ENCODE data around the gene LATS2. TPM values are rescaled to one million over a fixed set of nuclear protein-coding genes. Genes with fewer than 3 reads are reported as not detected.
A peak's percentile ranks its signal among the peaks of the same experiment; 100 is the strongest.

Gene LATS2
- total and polyA plus RNA-seq, 9 donors: 12.5 to 41.9 (median 22.8) TPM

GRCh38 chr13:20924758-20925394, 136.5 kb downstream of the LATS2 start:
- TF ChIP-seq POLR2A (IDR thresholded peaks at IDR 0.05) (no peak), CTCF (IDR thresholded peaks at IDR 0.05) (peak in 2 of 3 donors; percentile 42 to 51)
- intact Hi-C loops (cut with DNase I): loop anchor here (5.0 to 10.0 kb wide), 6 partner anchors 210 to 740 kb away; no protein-coding TSS in a partner anchor
- H3K4me1 ChIP-seq (ENCODE audit: insufficient read depth): no peaks in the 10 kb centered on the region
- no peaks in the 10 kb centered on the region for H3K9me3 ChIP-seq
- peak; percentile 73 to 85 (median 77) for DNase-seq
- no peaks in the 10 kb centered on the region for H3K27me3 ChIP-seq
- no peak overlapping the region for H3K4me3 ChIP-seq
- no peaks in the 10 kb centered on the region for H3K36me3 ChIP-seq
- no peak overlapping the region for H3K27ac ChIP-seq
- WGBS, 3 donors: 8 to 18% (median 17%) methylated on average over 3 of the region's 3 CpGs

GRCh38 chr13:20923272-20923671, 138.1 kb downstream of the LATS2 start:
- H3K4me1 ChIP-seq (ENCODE audit: insufficient read depth): no peaks in the 10 kb centered on the region
- TF ChIP-seq CTCF (IDR thresholded peaks at IDR 0.05) (no peak), POLR2A (IDR thresholded peaks at IDR 0.05) (no peak), EP300 (IDR thresholded peaks at IDR 0.05) (no peak)
- no peaks in the 10 kb centered on the region for H3K27me3 ChIP-seq
- no peak for DNase-seq
- no peaks in the 10 kb centered on the region for H3K36me3 ChIP-seq
- intact Hi-C loops (cut with DNase I): loop anchor here in 3 of 4 donors (5.0 to 10.0 kb wide), 5 partner anchors 208 to 738 kb away; no protein-coding TSS in a partner anchor
- WGBS, 3 donors: 57 to 77% (median 75%) methylated on average over 4 of the region's 4 CpGs
- no peaks in the 10 kb centered on the region for H3K9me3 ChIP-seq
- H3K4me3 ChIP-seq: no peak overlapping the region
- H3K27ac ChIP-seq: no peak overlapping the region

Small RNA genes lying within 50 kb of the gene (small RNA-seq; reads per million reads assigned to genes)
- gene PPIAP27 (not detected), gene RNU4-9P (not detected)

Other genes starting within 250 kb of the LATS2 start
- 10 to 100 TPM in 6 of 7 donors, 1 to 10 TPM in 1; 9.8 to 20.6 (median 14.9) TPM for gene XPO4, start 158.8 kb downstream of the LATS2 start, total RNA-seq
- 1 to 10 TPM; 4.3 to 7.0 TPM for gene XPO4, start 158.8 kb downstream of the LATS2 start, polyA plus RNA-seq
- gene SAP18, start 78.5 kb upstream of the LATS2 start, total RNA-seq: 100 to 1,000 TPM in 5 of 7 donors, 10 to 100 TPM in 2; 33.4 to 204 (median 165) TPM
- 100 to 1,000 TPM in 1 of 2 donors, 10 to 100 TPM in 1; 55.3 to 235 TPM for gene SAP18, start 78.5 kb upstream of the LATS2 start, polyA plus RNA-seq
- 1 to 10 TPM in 1 of 7 donors, under 1 TPM in 6; 0.12 to 1.2 (median 0.43) TPM for gene SKA3, start 115.0 kb upstream of the LATS2 start, total RNA-seq
- gene SKA3, start 115.0 kb upstream of the LATS2 start, polyA plus RNA-seq: 1 to 10 TPM in 1 of 2 donors, under 1 TPM in 1; 0.16 to 1.6 TPM
- 10 to 100 TPM; 16.1 to 39.3 (median 19.7) TPM for gene MRPL57, start 115.1 kb upstream of the LATS2 start, total RNA-seq
- 10 to 100 TPM; 16.8 to 20.7 TPM for gene MRPL57, start 115.1 kb upstream of the LATS2 start, polyA plus RNA-seq

Data from ovary (tissue), 9 donors.